ENCODE measurements around the gene INCA1. TPM values are rescaled to one million over a fixed set of nuclear protein-coding genes. Genes with fewer than 3 reads are reported as not detected.

The INCA1 gene
- total RNA-seq, 1 donor from 2014 or later = 2.2 TPM

GRCh38 chr17:4938688-4939545 is 58.4 kb downstream of the INCA1 start:
- no peak for TF ChIP-seq CTCF (IDR thresholded peaks at IDR 0.05; ENCODE audit: unreplicated experiment)
- H3K36me3 Mint-ChIP-seq (ENCODE audit: low read depth, unreplicated experiment) = peaks cover 18% of the 10 kb centered on the region
- H3K27ac Mint-ChIP-seq (ENCODE audit: unreplicated experiment) = peak overlapping the region; percentile 90
- H3K4me3 Mint-ChIP-seq (ENCODE audit: unreplicated experiment) = peak overlapping the region; percentile 97
- no peaks in the 10 kb centered on the region for H3K9me3 Mint-ChIP-seq (ENCODE audit: unreplicated experiment)
- peaks cover 19% of the 10 kb centered on the region for H3K27me3 Mint-ChIP-seq (ENCODE audit: unreplicated experiment)
- H3K4me1 Mint-ChIP-seq (ENCODE audit: unreplicated experiment) = peaks cover 27% of the 10 kb centered on the region
- no peak for DNase-seq (ENCODE audit: low spot score)

Small RNA genes within 50 kb of the gene (microRNA-seq; reads per million reads assigned to microRNA genes)
- gene MIR6864 (ENCODE audit: unreplicated experiment) (not detected), gene MIR6865 (ENCODE audit: unreplicated experiment) (1.2 reads per million, percentile 17 among the genes with 10 or more reads in this experiment)

Other genes with a start within 250 kb of the INCA1 start
- not detected for gene TM4SF5, start 225.6 kb downstream of the INCA1 start, total RNA-seq (ENCODE audit: unreplicated experiment)
- 2.9 TPM for gene VMO1, start 211.2 kb downstream of the INCA1 start, total RNA-seq (ENCODE audit: unreplicated experiment)
- not detected for gene GLTPD2, start 208.6 kb downstream of the INCA1 start, total RNA-seq (ENCODE audit: unreplicated experiment)
- 185 TPM for gene PSMB6, start 201.4 kb downstream of the INCA1 start, total RNA-seq (ENCODE audit: unreplicated experiment)
- 86.5 TPM for gene PLD2, start 190.4 kb downstream of the INCA1 start, total RNA-seq (ENCODE audit: unreplicated experiment)
- gene MINK1, start 164.2 kb downstream of the INCA1 start, total RNA-seq (ENCODE audit: unreplicated experiment) = 176 TPM
- gene C17orf107, start 98.0 kb downstream of the INCA1 start, total RNA-seq (ENCODE audit: unreplicated experiment) = 2.3 TPM
- gene CHRNE, start 94.4 kb downstream of the INCA1 start, total RNA-seq (ENCODE audit: unreplicated experiment) = 1.2 TPM
- 1.3 TPM for gene GP1BA, start 65.2 kb downstream of the INCA1 start, total RNA-seq (ENCODE audit: unreplicated experiment)
- 47.5 TPM for gene SLC25A11, start 57.5 kb downstream of the INCA1 start, total RNA-seq (ENCODE audit: unreplicated experiment)
- gene RNF167, start 57.3 kb downstream of the INCA1 start, total RNA-seq (ENCODE audit: unreplicated experiment) = 92.3 TPM
- 874 TPM for gene PFN1, start 49.0 kb downstream of the INCA1 start, total RNA-seq (ENCODE audit: unreplicated experiment)
- gene ENO3, start 46.4 kb downstream of the INCA1 start, total RNA-seq (ENCODE audit: unreplicated experiment) = 7.3 TPM
- 67.3 TPM for gene SPAG7, start 29.7 kb downstream of the INCA1 start, total RNA-seq (ENCODE audit: unreplicated experiment)
- gene CAMTA2, start 9.8 kb downstream of the INCA1 start, total RNA-seq (ENCODE audit: unreplicated experiment) = 42.3 TPM
- 127 TPM for gene KIF1C, start 428 bp upstream of the INCA1 start, total RNA-seq (ENCODE audit: unreplicated experiment)
- 0.21 TPM for gene SLC52A1, start 37.9 kb upstream of the INCA1 start, total RNA-seq (ENCODE audit: unreplicated experiment)
- 0.38 TPM for gene ZFP3, start 80.9 kb upstream of the INCA1 start, total RNA-seq (ENCODE audit: unreplicated experiment)
- 43.0 TPM for gene ZNF232, start 114.4 kb upstream of the INCA1 start, total RNA-seq (ENCODE audit: unreplicated experiment)
- 5.6 TPM for gene USP6, start 118.5 kb upstream of the INCA1 start, total RNA-seq (ENCODE audit: unreplicated experiment)
- gene ZNF594, start 194.3 kb upstream of the INCA1 start, total RNA-seq (ENCODE audit: unreplicated experiment) = 11.6 TPM
- not detected for gene SCIMP, start 237.3 kb upstream of the INCA1 start, total RNA-seq (ENCODE audit: unreplicated experiment)